BE2C (cell line): ENCODE data around the gene ZNF512B.

Source experiments
- DNase-seq: peaks from one replicate; pipeline ENCODE4 v3.0.0-alpha.2; 2020
- H3K27me3 ChIP-seq: fragments of 250-450 bp; sonication (Bioruptor Pico); 2 replicates; pipeline ENCODE4 v1.5.1; 2020; ENCODE audit warnings: mild to moderate bottlenecking
- H3K36me3 ChIP-seq: fragments of 250-450 bp; sonication (Bioruptor Pico); 2 replicates; pipeline ENCODE4 v1.5.1; 2020; ENCODE audit warnings: mild to moderate bottlenecking
- H3K4me1 ChIP-seq: fragments of 250-450 bp; sonication (Bioruptor Pico); 2 replicates; pipeline ENCODE4 v1.5.1; 2020
- H3K4me3 ChIP-seq: 2 replicates; pipeline ENCODE4 v1.5.1; 2011; ENCODE audit warnings: low read depth, low read length
- H3K9me3 ChIP-seq: fragments of 250-450 bp; sonication (Bioruptor Pico); 2 replicates; pipeline ENCODE4 v1.5.1; 2020
- CTCF ChIP-seq: IDR thresholded peaks from 2 replicates; pipeline ENCODE4 v1.5.1; 2012; ENCODE audit warnings: mild to moderate bottlenecking, low read depth, low read length

Gene ZNF512B

GRCh38 chr20:63951398-63952209 is 18.1 kb downstream of the ZNF512B start:
- Histone ChIP-seq H3K4me3 (no peak overlapping the region), H3K9me3 (no peaks in the 10 kb centered on the region), H3K4me1 (peaks cover 21% of the 10 kb centered on the region), H3K27me3 (no peaks in the 10 kb centered on the region), H3K36me3 (no peaks in the 10 kb centered on the region; the same call in 1 of the 2 replicates)
- no peak for TF ChIP-seq CTCF
- DNase-seq, result no peak

- Histone ChIP-seq H3K4me3 (no peak overlapping the region), H3K27me3 (no peaks in the 10 kb centered on the region), H3K36me3 (peaks cover under 1% of the 10 kb centered on the region), H3K9me3 (no peaks in the 10 kb centered on the region), H3K4me1 (peaks cover 21% of the 10 kb centered on the region)
- TF ChIP-seq CTCF, result no peak
- no peak for DNase-seq
Measured at GRCh38 chr20:63950701-63951397, 18.9 kb downstream of the ZNF512B start.

DNA sequence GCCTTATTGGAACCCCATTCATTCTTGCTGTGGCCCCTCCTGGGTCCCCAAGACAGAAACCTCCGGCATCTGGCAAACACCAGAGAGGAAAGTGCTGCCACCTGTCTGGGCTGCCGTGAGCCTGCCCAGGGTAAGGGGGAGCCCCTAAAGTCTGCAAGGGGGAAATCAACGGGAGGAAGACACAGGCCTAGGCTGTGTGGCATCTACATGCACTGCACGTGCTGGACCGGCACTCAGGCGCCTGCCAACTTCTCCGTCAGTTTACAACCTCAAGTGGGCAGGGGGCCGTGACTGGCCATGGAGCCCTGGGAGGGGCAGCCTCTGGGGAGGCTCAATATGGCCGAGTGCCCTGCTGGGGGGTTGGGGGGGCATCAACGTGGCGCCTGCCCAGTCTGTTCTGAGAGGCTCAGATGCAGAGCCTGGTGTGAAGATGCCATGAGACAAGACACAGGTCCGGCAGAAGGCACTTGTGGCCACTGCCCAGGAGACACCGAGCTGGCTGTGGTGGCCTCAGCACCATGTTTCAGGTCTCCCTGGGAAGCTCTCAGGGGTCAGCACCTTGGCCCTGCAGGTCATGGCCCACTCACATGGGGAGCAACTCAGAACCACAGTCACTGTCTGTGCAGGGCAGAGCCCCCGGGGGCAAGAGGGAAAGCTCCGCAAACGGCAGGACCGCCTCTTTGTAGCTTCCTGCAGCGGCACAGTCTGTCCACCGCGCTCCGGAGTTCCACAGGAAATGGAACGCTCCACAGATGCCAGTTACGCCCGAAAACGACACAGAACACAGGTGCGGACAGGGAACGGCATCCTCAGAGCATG is 21.9 kb downstream of the ZNF512B start:
- no peaks in the 10 kb centered on the region for H3K27me3 ChIP-seq
- peaks cover 15% of the 10 kb centered on the region for H3K4me1 ChIP-seq
- H3K4me3 ChIP-seq, result no peak overlapping the region
- H3K36me3 ChIP-seq, result peaks cover 29% of the 10 kb centered on the region
- no peaks in the 10 kb centered on the region for H3K9me3 ChIP-seq
- no peak for DNase-seq
- no peak for TF ChIP-seq CTCF

GRCh38 chr20:63946986-63947637 is 22.6 kb downstream of the ZNF512B start:
- no peak for TF ChIP-seq CTCF
- no peaks in the 10 kb centered on the region for H3K9me3 ChIP-seq
- no peaks in the 10 kb centered on the region for H3K27me3 ChIP-seq
- no peak for DNase-seq
- H3K36me3 ChIP-seq, result peaks cover 35% of the 10 kb centered on the region
- no peak overlapping the region for H3K4me3 ChIP-seq
- H3K4me1 ChIP-seq, result peaks cover 15% of the 10 kb centered on the region

DNA sequence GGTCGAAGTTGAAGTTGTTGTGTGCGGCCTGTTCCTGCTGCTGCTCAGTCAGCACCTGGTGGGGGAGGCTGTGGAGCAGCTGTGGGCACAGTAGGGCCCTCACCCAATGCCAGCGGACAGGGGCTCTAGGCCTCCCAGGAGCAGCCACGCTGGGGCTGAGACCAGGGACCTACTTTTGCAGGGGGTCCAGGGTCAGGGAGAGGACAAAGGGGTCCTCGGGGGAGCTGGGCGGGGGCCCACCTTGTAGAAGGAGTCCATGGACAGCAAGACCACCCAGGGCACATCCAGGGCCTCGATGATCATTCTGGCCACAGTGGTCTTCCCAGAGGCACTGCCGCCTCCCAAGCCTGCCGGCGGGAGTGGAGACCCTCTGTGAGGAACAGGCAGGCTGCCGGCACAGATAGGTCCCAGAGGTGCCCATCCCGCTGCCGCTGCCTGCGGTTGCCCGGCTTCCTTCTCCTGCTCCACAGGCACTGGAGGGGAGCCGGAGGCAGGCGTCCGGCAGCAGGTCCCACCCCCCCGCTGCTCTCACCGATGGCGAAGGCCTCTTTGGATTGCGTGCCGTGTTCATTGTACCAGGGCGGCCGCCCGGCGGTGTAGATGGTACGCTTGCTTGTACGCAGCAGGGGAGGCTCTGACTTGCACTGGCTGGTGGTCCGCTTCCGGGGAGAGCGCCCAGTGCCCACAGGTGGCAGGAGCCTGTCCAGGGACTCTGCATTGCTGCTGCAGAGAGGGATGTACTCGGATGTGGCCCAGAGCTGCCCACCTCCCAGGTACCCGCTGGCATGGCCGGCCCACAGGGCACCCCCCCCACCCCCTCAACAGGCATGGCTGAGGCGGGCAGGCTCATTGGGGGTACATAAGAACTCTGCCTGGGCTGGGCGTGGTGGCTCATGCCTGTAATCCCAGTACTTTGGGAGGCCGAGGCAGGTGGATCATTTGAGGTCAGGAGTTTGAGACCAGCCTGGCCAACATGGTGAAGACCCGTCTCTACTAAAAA is 23.5 kb downstream of the ZNF512B start:
- Histone ChIP-seq H3K9me3 (no peaks in the 10 kb centered on the region), H3K27me3 (no peaks in the 10 kb centered on the region), H3K4me3 (no peak overlapping the region), H3K36me3 (peaks cover 39% of the 10 kb centered on the region), H3K4me1 (peaks cover 15% of the 10 kb centered on the region)
- DNase-seq, result no peak
- no peak for TF ChIP-seq CTCF
